ENCODE results near the gene RHOF. TPM values are rescaled to one million over a fixed set of nuclear protein-coding genes. Genes with fewer than 3 reads are reported as not detected.

RHOF gene
- total and polyA plus RNA-seq, 2 of the 13 experiments (the other 11 are each of a cell fraction or from before 2014, with no cell fraction given), result 14.6 to 32.2 TPM

- no peak for TF ChIP-seq THAP9 (CRISPR knock-in tag; IDR thresholded peaks at IDR 0.05; ENCODE audit: borderline replicate concordance)
- no peak for TF ChIP-seq FOXA3 (CRISPR knock-in tag; IDR thresholded peaks at IDR 0.05)
- TF ChIP-seq LRRFIP1 (CRISPR knock-in tag; conservative IDR thresholded peaks at IDR 0.05), result no peak
- TF ChIP-seq REXO4 (CRISPR knock-in tag; IDR thresholded peaks at IDR 0.05; ENCODE audit: borderline replicate concordance), result no peak
- no peak for TF ChIP-seq ZNF136 (CRISPR knock-in tag; IDR thresholded peaks at IDR 0.05; ENCODE audit: low read depth)
- no peak for TF ChIP-seq ZZZ3 (CRISPR knock-in tag; IDR thresholded peaks at IDR 0.05; ENCODE audit: borderline replicate concordance)
- TF ChIP-seq, protein P1, sequence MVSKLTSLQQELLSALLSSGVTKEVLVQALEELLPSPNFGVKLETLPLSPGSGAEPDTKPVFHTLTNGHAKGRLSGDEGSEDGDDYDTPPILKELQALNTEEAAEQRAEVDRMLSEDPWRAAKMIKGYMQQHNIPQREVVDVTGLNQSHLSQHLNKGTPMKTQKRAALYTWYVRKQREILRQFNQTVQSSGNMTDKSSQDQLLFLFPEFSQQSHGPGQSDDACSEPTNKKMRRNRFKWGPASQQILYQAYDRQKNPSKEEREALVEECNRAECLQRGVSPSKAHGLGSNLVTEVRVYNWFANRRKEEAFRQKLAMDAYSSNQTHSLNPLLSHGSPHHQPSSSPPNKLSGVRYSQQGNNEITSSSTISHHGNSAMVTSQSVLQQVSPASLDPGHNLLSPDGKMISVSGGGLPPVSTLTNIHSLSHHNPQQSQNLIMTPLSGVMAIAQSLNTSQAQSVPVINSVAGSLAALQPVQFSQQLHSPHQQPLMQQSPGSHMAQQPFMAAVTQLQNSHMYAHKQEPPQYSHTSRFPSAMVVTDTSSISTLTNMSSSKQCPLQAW (CRISPR knock-in tag; IDR thresholded peaks at IDR 0.05), result no peak
- TF ChIP-seq RELA (CRISPR knock-in tag; IDR thresholded peaks at IDR 0.05), result no peak
- TF ChIP-seq HNRNPH1 (optimal IDR thresholded peaks at IDR 0.05; ENCODE audit: low read depth, low read length), result no peak
- no peak for TF ChIP-seq MYC (CRISPR knock-in tag; IDR thresholded peaks at IDR 0.05; ENCODE audit: borderline replicate concordance)
- TF ChIP-seq ZNF562 (CRISPR knock-in tag; IDR thresholded peaks at IDR 0.05; ENCODE audit: borderline replicate concordance), result no peak
- TF ChIP-seq FOSL1 (CRISPR knock-in tag; IDR thresholded peaks at IDR 0.05; ENCODE audit: borderline replicate concordance), result no peak
- 0 out of 2 replicates have a peak, but pooled peaks have one; percentile 13 for TF ChIP-seq ZNF138 (CRISPR knock-in tag; IDR thresholded peaks at IDR 0.05; ENCODE audit: low read depth)
- no peak for TF ChIP-seq ZSCAN21 (CRISPR knock-in tag; IDR thresholded peaks at IDR 0.05; ENCODE audit: borderline replicate concordance)
- TF ChIP-seq ZUFSP (CRISPR knock-in tag; IDR thresholded peaks at IDR 0.05; ENCODE audit: borderline replicate concordance), result no peak
- TF ChIP-seq, protein P2, sequence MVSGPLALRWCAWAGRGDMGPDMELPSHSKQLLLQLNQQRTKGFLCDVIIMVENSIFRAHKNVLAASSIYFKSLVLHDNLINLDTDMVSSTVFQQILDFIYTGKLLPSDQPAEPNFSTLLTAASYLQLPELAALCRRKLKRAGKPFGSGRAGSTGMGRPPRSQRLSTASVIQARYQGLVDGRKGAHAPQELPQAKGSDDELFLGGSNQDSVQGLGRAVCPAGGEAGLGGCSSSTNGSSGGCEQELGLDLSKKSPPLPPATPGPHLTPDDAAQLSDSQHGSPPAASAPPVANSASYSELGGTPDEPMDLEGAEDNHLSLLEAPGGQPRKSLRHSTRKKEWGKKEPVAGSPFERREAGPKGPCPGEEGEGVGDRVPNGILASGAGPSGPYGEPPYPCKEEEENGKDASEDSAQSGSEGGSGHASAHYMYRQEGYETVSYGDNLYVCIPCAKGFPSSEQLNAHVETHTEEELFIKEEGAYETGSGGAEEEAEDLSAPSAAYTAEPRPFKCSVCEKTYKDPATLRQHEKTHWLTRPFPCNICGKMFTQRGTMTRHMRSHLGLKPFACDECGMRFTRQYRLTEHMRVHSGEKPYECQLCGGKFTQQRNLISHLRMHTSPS (CRISPR knock-in tag; IDR thresholded peaks at IDR 0.05; ENCODE audit: low read depth), result no peak
These were observed at the start of gene RHOF (continued) for GRCh38 chr12:121793440-121793837.

Measured in HepG2 (cell line).